Measurements from ENCODE around the gene CCSER1. TPM values are rescaled to one million over a fixed set of nuclear protein-coding genes. Genes with fewer than 3 reads are reported as not detected.

Gene CCSER1
- total and polyA plus RNA-seq, 2 of the 8 experiments (the other 6 are each of a cell fraction or from before 2014, with no cell fraction given), result 0.26 to 0.84 TPM

DNA sequence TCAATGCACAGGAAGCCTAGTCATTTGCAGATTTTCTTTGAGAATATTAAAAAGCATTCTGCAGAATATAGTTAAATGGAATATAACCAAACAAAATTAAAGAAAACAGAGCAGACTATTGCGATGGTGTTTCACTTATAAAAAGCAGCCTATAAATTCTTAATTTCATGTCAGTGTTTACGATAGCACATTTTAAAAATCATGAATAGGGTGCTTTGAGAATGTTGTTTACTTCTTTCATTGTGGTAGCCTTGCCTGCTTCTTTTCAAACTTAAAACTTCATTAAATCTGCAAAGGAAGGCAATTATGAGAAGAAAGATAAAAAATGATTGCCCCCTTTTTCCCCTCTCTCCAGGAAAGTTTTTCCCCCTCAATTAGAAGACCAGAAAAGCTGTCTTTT lies 748.6 kb downstream of the CCSER1 start (continued):
- TF ChIP-seq, protein P1, sequence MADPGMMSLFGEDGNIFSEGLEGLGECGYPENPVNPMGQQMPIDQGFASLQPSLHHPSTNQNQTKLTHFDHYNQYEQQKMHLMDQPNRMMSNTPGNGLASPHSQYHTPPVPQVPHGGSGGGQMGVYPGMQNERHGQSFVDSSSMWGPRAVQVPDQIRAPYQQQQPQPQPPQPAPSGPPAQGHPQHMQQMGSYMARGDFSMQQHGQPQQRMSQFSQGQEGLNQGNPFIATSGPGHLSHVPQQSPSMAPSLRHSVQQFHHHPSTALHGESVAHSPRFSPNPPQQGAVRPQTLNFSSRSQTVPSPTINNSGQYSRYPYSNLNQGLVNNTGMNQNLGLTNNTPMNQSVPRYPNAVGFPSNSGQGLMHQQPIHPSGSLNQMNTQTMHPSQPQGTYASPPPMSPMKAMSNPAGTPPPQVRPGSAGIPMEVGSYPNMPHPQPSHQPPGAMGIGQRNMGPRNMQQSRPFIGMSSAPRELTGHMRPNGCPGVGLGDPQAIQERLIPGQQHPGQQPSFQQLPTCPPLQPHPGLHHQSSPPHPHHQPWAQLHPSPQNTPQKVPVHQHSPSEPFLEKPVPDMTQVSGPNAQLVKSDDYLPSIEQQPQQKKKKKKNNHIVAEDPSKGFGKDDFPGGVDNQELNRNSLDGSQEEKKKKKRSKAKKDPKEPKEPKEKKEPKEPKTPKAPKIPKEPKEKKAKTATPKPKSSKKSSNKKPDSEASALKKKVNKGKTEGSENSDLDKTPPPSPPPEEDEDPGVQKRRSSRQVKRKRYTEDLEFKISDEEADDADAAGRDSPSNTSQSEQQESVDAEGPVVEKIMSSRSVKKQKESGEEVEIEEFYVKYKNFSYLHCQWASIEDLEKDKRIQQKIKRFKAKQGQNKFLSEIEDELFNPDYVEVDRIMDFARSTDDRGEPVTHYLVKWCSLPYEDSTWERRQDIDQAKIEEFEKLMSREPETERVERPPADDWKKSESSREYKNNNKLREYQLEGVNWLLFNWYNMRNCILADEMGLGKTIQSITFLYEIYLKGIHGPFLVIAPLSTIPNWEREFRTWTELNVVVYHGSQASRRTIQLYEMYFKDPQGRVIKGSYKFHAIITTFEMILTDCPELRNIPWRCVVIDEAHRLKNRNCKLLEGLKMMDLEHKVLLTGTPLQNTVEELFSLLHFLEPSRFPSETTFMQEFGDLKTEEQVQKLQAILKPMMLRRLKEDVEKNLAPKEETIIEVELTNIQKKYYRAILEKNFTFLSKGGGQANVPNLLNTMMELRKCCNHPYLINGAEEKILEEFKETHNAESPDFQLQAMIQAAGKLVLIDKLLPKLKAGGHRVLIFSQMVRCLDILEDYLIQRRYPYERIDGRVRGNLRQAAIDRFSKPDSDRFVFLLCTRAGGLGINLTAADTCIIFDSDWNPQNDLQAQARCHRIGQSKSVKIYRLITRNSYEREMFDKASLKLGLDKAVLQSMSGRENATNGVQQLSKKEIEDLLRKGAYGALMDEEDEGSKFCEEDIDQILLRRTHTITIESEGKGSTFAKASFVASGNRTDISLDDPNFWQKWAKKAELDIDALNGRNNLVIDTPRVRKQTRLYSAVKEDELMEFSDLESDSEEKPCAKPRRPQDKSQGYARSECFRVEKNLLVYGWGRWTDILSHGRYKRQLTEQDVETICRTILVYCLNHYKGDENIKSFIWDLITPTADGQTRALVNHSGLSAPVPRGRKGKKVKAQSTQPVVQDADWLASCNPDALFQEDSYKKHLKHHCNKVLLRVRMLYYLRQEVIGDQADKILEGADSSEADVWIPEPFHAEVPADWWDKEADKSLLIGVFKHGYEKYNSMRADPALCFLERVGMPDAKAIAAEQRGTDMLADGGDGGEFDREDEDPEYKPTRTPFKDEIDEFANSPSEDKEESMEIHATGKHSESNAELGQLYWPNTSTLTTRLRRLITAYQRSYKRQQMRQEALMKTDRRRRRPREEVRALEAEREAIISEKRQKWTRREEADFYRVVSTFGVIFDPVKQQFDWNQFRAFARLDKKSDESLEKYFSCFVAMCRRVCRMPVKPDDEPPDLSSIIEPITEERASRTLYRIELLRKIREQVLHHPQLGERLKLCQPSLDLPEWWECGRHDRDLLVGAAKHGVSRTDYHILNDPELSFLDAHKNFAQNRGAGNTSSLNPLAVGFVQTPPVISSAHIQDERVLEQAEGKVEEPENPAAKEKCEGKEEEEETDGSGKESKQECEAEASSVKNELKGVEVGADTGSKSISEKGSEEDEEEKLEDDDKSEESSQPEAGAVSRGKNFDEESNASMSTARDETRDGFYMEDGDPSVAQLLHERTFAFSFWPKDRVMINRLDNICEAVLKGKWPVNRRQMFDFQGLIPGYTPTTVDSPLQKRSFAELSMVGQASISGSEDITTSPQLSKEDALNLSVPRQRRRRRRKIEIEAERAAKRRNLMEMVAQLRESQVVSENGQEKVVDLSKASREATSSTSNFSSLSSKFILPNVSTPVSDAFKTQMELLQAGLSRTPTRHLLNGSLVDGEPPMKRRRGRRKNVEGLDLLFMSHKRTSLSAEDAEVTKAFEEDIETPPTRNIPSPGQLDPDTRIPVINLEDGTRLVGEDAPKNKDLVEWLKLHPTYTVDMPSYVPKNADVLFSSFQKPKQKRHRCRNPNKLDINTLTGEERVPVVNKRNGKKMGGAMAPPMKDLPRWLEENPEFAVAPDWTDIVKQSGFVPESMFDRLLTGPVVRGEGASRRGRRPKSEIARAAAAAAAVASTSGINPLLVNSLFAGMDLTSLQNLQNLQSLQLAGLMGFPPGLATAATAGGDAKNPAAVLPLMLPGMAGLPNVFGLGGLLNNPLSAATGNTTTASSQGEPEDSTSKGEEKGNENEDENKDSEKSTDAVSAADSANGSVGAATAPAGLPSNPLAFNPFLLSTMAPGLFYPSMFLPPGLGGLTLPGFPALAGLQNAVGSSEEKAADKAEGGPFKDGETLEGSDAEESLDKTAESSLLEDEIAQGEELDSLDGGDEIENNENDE (IDR thresholded peaks at IDR 0.05; ENCODE audit: insufficient replicate concordance, low read length), result no peak
- TF ChIP-seq TAF7 (optimal IDR thresholded peaks at IDR 0.05; ENCODE audit: borderline replicate concordance, low read depth, low read length), result no peak
- TF ChIP-seq, protein P2, sequence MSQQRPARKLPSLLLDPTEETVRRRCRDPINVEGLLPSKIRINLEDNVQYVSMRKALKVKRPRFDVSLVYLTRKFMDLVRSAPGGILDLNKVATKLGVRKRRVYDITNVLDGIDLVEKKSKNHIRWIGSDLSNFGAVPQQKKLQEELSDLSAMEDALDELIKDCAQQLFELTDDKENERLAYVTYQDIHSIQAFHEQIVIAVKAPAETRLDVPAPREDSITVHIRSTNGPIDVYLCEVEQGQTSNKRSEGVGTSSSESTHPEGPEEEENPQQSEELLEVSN (IDR thresholded peaks at IDR 0.05), result no peak
